MM.1S (cell line): Measurements from ENCODE around the gene KDSR.

Experiments
- EZH2 ChIP-seq: fragments of 300-600 bp; sonication (generic); optimal IDR thresholded peaks from 2 replicates; pipeline ENCODE3; 2017; ENCODE audit warnings: low read depth, mild to moderate bottlenecking, antibody characterized with exemption, low read length, mixed read lengths
- EZH2phosphoT487 ChIP-seq: fragments of 300-600 bp; sonication (generic); IDR thresholded peaks from 2 replicates; pipeline ENCODE4 v1.6.1; 2018; ENCODE audit warnings: antibody characterized with exemption, low read length
- TF ChIP-seq, protein P1 (sequence below): fragments of 300-600 bp; sonication (generic); IDR thresholded peaks from 2 replicates; pipeline ENCODE4 v1.5.1; 2016; ENCODE audit warnings: antibody characterized with exemption, low read length, mixed read lengths

DNA sequence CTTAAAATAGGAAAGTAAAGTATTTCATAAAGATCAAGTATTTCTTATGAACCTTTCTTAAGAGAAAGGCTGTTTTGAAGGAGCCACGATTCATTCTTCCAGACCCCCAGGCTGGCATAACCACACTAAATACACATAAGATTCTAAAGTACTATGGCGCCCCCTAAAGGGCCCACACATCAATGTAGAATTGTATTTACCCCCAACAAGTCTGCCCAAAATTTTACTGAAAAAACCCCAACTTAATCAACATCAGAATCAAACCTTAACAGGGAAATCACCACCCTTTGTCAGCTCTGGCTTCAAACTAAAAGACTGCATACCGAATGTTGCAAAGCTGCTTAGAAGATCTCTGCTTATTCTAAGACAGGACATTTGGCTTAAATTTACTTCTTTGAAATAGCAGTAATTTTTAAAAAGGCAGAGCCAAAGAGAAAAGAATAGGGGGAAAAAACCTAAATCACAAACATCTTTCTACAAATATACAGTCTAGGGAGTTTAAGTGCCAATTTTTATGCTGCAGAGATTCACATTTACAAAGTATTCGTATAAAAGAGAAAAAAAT is 27.0 kb downstream of the KDSR start:
- TF ChIP-seq, protein P1, sequence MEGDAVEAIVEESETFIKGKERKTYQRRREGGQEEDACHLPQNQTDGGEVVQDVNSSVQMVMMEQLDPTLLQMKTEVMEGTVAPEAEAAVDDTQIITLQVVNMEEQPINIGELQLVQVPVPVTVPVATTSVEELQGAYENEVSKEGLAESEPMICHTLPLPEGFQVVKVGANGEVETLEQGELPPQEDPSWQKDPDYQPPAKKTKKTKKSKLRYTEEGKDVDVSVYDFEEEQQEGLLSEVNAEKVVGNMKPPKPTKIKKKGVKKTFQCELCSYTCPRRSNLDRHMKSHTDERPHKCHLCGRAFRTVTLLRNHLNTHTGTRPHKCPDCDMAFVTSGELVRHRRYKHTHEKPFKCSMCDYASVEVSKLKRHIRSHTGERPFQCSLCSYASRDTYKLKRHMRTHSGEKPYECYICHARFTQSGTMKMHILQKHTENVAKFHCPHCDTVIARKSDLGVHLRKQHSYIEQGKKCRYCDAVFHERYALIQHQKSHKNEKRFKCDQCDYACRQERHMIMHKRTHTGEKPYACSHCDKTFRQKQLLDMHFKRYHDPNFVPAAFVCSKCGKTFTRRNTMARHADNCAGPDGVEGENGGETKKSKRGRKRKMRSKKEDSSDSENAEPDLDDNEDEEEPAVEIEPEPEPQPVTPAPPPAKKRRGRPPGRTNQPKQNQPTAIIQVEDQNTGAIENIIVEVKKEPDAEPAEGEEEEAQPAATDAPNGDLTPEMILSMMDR: peak; percentile 49
- TF ChIP-seq EZH2 (no peak), EZH2phosphoT487 (no peak)
